Embryonic facial prominence (tissue), 1 donor: Measurements from ENCODE around the gene ZER1.
"Not testable (repeated sequence)": the region's sequence is repeated elsewhere in the genome, so short reads cannot be mapped to it uniquely, and the experiment has no call there.

Experiments
- DNase-seq: peaks from one replicate; pipeline ENCODE4 v3.0.0-alpha.2; 2016; ENCODE audit errors: extremely low spot score

Gene ZER1

GRCh38 chr9:128715436-128715750 lies 56.3 kb downstream of the ZER1 start:
- DNase-seq: no peak

- DNase-seq: no peak
Observed at GRCh38 chr9:128714586-128715435, 56.9 kb downstream of the ZER1 start.

GRCh38 chr9:128713941-128714573 lies 57.7 kb downstream of the ZER1 start:
- DNase-seq: no peak

GRCh38 chr9:128713411-128713780 lies 58.3 kb downstream of the ZER1 start:
- no peak for DNase-seq

GRCh38 chr9:128712451-128713410 lies 59.0 kb downstream of the ZER1 start:
- no peak for DNase-seq

GRCh38 chr9:128707446-128707845 lies 64.3 kb downstream of the ZER1 start:
- DNase-seq: no peak

GRCh38 chr9:128706671-128707381 lies 64.9 kb downstream of the ZER1 start:
- DNase-seq: no peak

GRCh38 chr9:128706045-128706444 lies 65.7 kb downstream of the ZER1 start:
- DNase-seq: no peak

GRCh38 chr9:128705051-128705965 lies 66.4 kb downstream of the ZER1 start:
- no peak for DNase-seq

GRCh38 chr9:128704356-128704670 lies 67.4 kb downstream of the ZER1 start:
- DNase-seq: no peak

GRCh38 chr9:128703616-128704355 lies 67.9 kb downstream of the ZER1 start:
- DNase-seq: no peak

- no peak for DNase-seq
Observed at GRCh38 chr9:128702949-128703615, 68.6 kb downstream of the ZER1 start.

GRCh38 chr9:128702445-128702948 lies 69.2 kb downstream of the ZER1 start, which contains the start of gene PKN3:
Gene PKN3, plus strand, starts transcription at chr9:128702503. Its CDS starts 413 bp downstream, at chr9:128702916.
- DNase-seq: peak; percentile 49

- DNase-seq: no peak
Observed at GRCh38 chr9:128701227-128701854, 70.4 kb downstream of the ZER1 start.

GRCh38 chr9:128699096-128699795 lies 72.5 kb downstream of the ZER1 start:
- not testable (repeated sequence) for DNase-seq

- DNase-seq: no peak
Observed at GRCh38 chr9:128696923-128697707, 74.6 kb downstream of the ZER1 start.

GRCh38 chr9:128694344-128694743 lies 77.4 kb downstream of the ZER1 start:
- DNase-seq: no peak
